ENCODE data around the gene FBLN2.

GRCh38 chr3:13542142-13542541 is 6.8 kb upstream of the FBLN2 start:
- TF ChIP-seq, protein P1, sequence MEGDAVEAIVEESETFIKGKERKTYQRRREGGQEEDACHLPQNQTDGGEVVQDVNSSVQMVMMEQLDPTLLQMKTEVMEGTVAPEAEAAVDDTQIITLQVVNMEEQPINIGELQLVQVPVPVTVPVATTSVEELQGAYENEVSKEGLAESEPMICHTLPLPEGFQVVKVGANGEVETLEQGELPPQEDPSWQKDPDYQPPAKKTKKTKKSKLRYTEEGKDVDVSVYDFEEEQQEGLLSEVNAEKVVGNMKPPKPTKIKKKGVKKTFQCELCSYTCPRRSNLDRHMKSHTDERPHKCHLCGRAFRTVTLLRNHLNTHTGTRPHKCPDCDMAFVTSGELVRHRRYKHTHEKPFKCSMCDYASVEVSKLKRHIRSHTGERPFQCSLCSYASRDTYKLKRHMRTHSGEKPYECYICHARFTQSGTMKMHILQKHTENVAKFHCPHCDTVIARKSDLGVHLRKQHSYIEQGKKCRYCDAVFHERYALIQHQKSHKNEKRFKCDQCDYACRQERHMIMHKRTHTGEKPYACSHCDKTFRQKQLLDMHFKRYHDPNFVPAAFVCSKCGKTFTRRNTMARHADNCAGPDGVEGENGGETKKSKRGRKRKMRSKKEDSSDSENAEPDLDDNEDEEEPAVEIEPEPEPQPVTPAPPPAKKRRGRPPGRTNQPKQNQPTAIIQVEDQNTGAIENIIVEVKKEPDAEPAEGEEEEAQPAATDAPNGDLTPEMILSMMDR (IDR thresholded peaks at IDR 0.05; ENCODE audit: low read depth, low read length), result no peak
- TF ChIP-seq EZH2phosphoT487 (IDR thresholded peaks at IDR 0.05; ENCODE audit: low read depth), result no peak
